Ishikawa (cell line): ENCODE data around the gene CD53.

ENCODE experiments used
- CEBPB ChIP-seq: IDR thresholded peaks from 2 replicates; pipeline ENCODE4 v1.6.1; 2012
- CREB1 ChIP-seq: IDR thresholded peaks from 2 replicates; pipeline ENCODE4 v1.6.1; 2012; ENCODE audit warnings: low read depth
- EGR1 ChIP-seq: IDR thresholded peaks from 2 replicates; pipeline ENCODE4 v1.6.1; 2012
- EP300 ChIP-seq: IDR thresholded peaks from 2 replicates; pipeline ENCODE4 v1.6.1; 2012; ENCODE audit warnings: borderline replicate concordance
- FOXM1 ChIP-seq: IDR thresholded peaks from 2 replicates; pipeline ENCODE4 v1.6.1; 2012; ENCODE audit warnings: low read depth, borderline replicate concordance
- MAX ChIP-seq: IDR thresholded peaks from 2 replicates; pipeline ENCODE4 v1.6.1; 2012
- NFIC ChIP-seq: IDR thresholded peaks from 2 replicates; pipeline ENCODE4 v1.6.1; 2012
- RAD21 ChIP-seq: IDR thresholded peaks from 2 replicates; pipeline ENCODE4 v1.6.1; 2012; ENCODE audit warnings: low read depth
- REST ChIP-seq: IDR thresholded peaks from 2 replicates; pipeline ENCODE4 v1.6.1; 2012; ENCODE audit warnings: low read depth, mild to moderate bottlenecking
- TAF1 ChIP-seq: IDR thresholded peaks from 2 replicates; pipeline ENCODE4 v1.6.1; 2012; ENCODE audit warnings: low read depth, mild to moderate bottlenecking
- TCF12 ChIP-seq: IDR thresholded peaks from 2 replicates; pipeline ENCODE4 v1.6.1; 2012; ENCODE audit warnings: low read depth
- TEAD4 ChIP-seq: IDR thresholded peaks from 2 replicates; pipeline ENCODE4 v1.6.1; 2012
- USF1 ChIP-seq: IDR thresholded peaks from 2 replicates; pipeline ENCODE4 v1.6.1; 2012
- YY1 ChIP-seq: IDR thresholded peaks from 2 replicates; pipeline ENCODE4 v1.6.1; 2012; ENCODE audit warnings: low read depth
- ZBTB7A ChIP-seq: IDR thresholded peaks from 2 replicates; pipeline ENCODE4 v1.6.1; 2012; ENCODE audit warnings: low read depth

The CD53 gene

GRCh38 chr1:110880708-110881374 is 7.9 kb downstream of the CD53 start:
- TF ChIP-seq TAF1, result no peak

GRCh38 chr1:110888049-110888448 is 15.1 kb downstream of the CD53 start:
- no peak for TF ChIP-seq YY1
- no peak for TF ChIP-seq ZBTB7A
- no peak for TF ChIP-seq NFIC
- no peak for TF ChIP-seq FOXM1
- no peak for TF ChIP-seq MAX
- no peak for TF ChIP-seq RAD21
- TF ChIP-seq CEBPB, result no peak
- TF ChIP-seq USF1, result no peak
- TF ChIP-seq TAF1, result no peak
- no peak for TF ChIP-seq REST
- no peak for TF ChIP-seq TEAD4
- no peak for TF ChIP-seq EP300
- TF ChIP-seq EGR1, result no peak
- TF ChIP-seq TCF12, result no peak
- no peak for TF ChIP-seq CREB1

GRCh38 chr1:110888641-110889040 is 15.7 kb downstream of the CD53 start:
- TF ChIP-seq YY1 (no peak), TEAD4 (no peak), NFIC (no peak), EP300 (no peak), MAX (no peak), CREB1 (no peak), EGR1 (no peak), ZBTB7A (no peak), TCF12 (no peak)

- TF ChIP-seq CEBPB, result no peak
- no peak for TF ChIP-seq RAD21
- TF ChIP-seq REST, result no peak
- TF ChIP-seq FOXM1, result no peak
- no peak for TF ChIP-seq EP300
- TF ChIP-seq USF1, result no peak
- no peak for TF ChIP-seq TEAD4
- no peak for TF ChIP-seq CREB1
- no peak for TF ChIP-seq ZBTB7A
- TF ChIP-seq MAX, result no peak
- TF ChIP-seq TAF1, result no peak
- TF ChIP-seq NFIC, result no peak
- no peak for TF ChIP-seq TCF12
- TF ChIP-seq EGR1, result no peak
- no peak for TF ChIP-seq YY1
Observed at GRCh38 chr1:110890474-110891196, 17.7 kb downstream of the CD53 start.

GRCh38 chr1:110893908-110894490 is 21.1 kb downstream of the CD53 start:
- no peak for TF ChIP-seq TEAD4
- TF ChIP-seq YY1, result no peak

- TF ChIP-seq FOXM1 (no peak), MAX (no peak), ZBTB7A (no peak)
Observed at GRCh38 chr1:110896090-110896489, 23.1 kb downstream of the CD53 start.
